ENCODE data around the gene APBA3. TPM values are rescaled to one million over a fixed set of nuclear protein-coding genes. Genes with fewer than 3 reads are reported as not detected.

APBA3 gene, protein sequence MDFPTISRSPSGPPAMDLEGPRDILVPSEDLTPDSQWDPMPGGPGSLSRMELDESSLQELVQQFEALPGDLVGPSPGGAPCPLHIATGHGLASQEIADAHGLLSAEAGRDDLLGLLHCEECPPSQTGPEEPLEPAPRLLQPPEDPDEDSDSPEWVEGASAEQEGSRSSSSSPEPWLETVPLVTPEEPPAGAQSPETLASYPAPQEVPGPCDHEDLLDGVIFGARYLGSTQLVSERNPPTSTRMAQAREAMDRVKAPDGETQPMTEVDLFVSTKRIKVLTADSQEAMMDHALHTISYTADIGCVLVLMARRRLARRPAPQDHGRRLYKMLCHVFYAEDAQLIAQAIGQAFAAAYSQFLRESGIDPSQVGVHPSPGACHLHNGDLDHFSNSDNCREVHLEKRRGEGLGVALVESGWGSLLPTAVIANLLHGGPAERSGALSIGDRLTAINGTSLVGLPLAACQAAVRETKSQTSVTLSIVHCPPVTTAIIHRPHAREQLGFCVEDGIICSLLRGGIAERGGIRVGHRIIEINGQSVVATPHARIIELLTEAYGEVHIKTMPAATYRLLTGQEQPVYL
- polyA plus RNA-seq (ENCODE audit: low read depth in 6 of 6): 10 to 100 TPM; 28.8 to 51.6 (median 35.3) TPM

DNA sequence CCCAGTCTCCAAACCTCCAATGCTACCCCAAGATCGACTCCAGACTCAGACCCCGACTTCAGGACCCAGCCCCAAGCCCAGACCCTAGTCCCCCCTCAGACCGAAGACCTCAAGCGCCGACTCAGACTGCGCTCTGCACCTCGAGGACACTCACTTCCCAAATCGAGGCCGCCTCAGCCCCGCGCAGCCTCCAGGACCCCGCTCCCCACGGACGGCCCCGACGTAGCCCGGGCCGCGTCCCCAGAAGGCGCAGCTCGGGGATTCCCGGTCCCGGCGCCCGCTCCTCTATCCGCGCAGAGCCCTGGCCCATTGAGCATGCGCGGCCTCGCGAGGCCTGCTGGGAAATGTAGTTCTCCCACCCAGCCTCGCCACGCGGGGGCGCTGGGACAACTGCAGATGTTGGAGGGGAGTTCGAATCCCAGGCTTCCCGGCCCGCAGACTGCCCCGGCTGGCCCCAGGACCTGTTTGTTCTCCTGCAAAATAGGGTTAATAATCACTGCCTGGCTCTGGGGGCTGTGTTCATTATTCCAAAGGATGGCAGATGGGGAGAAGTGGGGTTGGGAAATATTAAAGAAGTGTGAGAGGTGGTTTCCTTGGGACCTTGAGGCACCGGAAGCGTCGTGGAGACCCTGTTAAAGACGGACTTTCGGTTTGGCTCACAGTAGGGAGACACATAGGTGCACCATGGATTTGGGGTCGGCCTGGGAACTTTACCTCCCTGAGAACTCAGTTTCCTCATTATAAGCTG, at the start of gene APBA3:
APBA3 (minus strand) TSS at position 311 of the 748 bp plus-strand sequence. CDS start 1,428 bp downstream, outside the sequence.
- Mint-ChIP-seq H3K27ac (peak within 1 kb of the TSS; percentile 99 to 100 (median 100)), H3K9me3 (peaks cover 0 to 2% (median 0%) of the 10 kb centered on the region in 7 donors), H3K36me3 (peaks cover 0 to 5% of the 10 kb centered on the region in 2 donors), H3K4me1 (peaks cover 21 to 40% (median 26%) of the 10 kb centered on the region in 3 donors), H3K27me3 (no peaks in the 10 kb centered on the region), H3K4me3 (peak within 1 kb of the TSS; percentile 91 to 100 (median 99))
- ATAC-seq (ENCODE audit: low read depth in 2 of 2): peak; percentile 50 to 55
- peak; percentile 92 for DNase-seq

DNA sequence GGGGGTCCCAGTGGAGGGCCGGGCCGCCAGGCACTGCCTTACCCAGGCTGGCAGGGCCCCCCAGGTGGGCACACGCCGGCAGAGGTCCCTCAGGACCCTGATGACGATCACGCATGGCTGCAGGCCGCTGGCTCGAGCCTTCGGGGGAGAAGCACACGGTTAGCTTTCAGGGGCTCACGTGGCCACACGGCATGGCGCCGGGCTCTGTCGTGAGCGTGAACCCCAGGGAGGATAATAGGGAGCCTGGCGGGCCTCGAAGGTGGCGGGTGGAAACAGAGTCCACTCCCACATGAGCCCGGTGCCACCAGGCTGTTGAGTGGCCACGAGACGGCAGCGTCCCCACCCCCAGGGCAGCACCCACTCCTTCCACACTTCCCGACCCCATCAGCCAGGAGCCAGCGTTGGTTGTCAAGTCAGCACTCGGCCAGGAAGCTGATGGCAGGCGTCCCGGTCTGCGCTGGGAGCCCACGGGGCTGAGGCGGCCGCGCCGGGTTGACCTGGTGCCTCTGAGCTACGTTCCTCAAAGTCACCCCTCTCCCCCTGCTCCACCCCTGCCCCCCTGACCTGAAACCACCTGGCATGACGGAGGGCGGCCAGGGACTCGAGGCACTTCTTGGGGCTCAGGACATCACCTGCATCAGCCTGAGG, 49.3 kb upstream of the APBA3 start:
- Mint-ChIP-seq H3K4me3 (peak overlapping the region in 7 of 8 donors; percentile 5 to 80 (median 41)), H3K4me1 (peaks cover 40 to 56% (median 48%) of the 10 kb centered on the region in 3 donors), H3K27me3 (no peaks in the 10 kb centered on the region), H3K36me3 (no peaks in the 10 kb centered on the region), H3K9me3 (peaks cover 0 to 4% (median 1%) of the 10 kb centered on the region in 7 donors), H3K27ac (peak overlapping the region; percentile 61 to 99 (median 85))
- ATAC-seq (ENCODE audit: low read depth in 2 of 2): peak; percentile 42 to 48
- DNase-seq: no peak

DNA sequence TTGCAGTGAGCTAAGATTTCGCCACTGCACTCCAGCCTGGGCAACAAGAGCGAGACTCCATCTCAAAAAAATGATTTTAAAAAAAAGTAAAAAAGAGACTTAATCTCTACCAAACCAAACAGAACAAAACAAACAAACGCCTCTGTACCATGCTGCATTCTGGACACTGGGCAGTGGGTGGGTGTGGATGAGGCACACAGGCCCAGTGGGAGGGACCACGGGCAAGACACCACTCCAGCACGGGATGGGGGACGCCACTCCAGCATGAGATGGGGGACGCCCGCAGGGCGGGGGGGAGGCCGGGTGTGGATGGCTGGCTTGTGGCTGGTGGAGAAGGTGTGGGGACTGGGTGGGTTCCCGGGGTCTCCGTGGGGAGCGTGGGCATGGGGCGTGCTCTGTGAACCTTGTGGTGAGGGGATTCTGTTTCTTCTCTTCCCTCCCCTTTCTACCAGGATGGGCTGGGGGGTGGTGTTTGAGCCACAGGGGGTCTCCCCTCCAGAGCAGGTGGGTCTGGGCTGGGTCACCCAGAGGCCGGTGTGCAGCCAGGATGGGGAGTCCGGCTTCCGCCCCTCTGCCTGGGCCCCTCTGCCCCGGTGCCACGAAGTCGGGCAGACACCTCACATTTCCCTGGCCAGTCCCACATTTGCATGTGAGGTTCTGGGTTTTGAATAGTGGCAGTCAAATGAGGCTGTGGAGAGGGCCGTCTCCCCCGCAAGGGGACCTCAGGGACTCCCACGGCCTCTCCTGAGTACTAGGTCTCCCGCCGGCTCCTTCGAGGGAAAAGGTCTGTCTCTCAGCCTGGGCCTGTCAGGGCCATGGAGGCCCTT, 48.6 kb upstream of the APBA3 start:
- peak overlapping the region; percentile 68 to 99 (median 85) for H3K27ac Mint-ChIP-seq
- H3K4me1 Mint-ChIP-seq: peaks cover 40 to 56% (median 51%) of the 10 kb centered on the region in 3 donors
- DNase-seq (peak; percentile 82), ATAC-seq (ENCODE audit: low read depth in 2 of 2) (peak; percentile 60 to 66)
- H3K4me3 Mint-ChIP-seq: peak overlapping the region in 4 of 8 donors; percentile 29 to 52 (median 38)
- H3K27me3 Mint-ChIP-seq: no peaks in the 10 kb centered on the region
- H3K9me3 Mint-ChIP-seq: peaks cover 0 to 4% (median 1%) of the 10 kb centered on the region in 7 donors
- no peaks in the 10 kb centered on the region for H3K36me3 Mint-ChIP-seq

DNA sequence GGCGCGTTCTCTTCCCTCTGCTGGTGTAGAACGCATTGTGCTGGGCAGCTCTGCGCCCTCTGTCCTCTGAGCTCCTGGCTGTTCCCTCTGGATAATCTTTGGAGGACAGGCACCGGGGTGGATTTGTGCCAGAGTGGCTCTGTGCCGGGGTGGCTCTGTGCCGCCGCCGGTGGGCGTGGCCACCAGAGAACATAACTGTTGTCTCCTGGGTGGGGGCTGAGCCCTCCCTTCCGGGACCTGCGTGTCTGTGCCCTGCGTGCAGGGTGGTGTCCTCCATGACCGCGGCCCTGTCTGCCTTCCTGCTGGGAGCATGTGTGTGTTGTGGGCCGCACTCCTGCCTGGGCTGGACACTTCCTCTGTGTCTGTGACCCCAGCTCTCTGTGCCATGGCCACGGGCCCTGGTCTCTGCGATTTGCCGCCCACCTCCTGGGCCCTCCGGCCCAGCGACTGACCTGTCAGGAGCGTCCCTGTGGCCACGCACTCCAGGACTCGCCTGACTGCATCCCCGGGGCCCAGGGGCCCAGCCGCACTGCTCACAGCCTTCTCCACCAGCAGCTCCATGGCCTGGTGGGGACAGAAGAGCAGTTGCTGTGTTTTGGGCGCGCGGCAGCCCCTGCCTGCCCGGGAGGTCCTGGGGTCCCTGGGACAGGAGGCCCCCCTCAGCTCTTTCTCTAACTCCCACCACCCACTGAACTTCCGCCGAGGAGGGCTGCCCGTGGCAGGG, 47.1 kb upstream of the APBA3 start:
- no peak overlapping the region for H3K4me3 Mint-ChIP-seq

DNA sequence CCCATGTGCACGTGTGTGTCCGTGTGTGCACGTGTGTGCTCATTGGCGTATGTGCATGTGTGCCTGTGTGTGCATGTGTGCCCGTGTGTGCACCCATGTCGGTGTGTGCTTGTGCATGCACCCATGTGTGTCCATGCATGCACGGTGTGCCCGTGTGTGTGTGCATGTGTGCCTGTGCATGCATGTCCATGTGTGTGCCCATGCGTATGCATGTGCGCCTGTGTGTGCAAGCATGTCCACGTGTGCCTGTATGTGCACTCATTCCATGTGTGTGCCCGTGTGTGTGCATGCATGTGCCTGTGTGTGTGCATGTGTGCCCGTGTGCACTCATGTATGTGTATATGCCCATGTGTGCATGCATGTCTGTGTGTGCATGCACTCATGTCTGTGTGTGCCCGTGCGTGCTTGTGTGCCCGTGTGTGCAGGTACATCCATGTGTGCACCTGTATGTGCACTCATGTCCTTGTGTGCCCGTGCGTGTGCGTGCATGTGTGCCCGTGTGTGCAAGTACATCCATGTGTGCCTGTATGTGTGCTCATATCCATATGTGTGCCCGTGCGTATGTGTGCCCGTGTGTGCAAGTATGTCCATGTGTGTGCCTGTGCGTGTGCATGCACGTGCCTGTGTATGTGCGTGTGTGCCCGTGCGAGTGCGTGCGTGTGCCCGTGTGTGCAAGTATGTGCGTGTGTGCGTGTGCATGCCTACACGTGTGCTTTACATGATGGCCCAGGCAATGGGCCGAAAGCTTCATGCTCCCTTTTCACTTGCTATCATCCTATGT, 46.3 kb upstream of the APBA3 start:
- no peak for DNase-seq
- peaks cover 0 to 11% (median 9%) of the 10 kb centered on the region in 3 donors for H3K27me3 Mint-ChIP-seq
- peaks cover 25 to 34% (median 34%) of the 10 kb centered on the region in 3 donors for H3K4me1 Mint-ChIP-seq
- ATAC-seq (ENCODE audit: low read depth in 2 of 2): no peak
- peaks cover 0 to 4% (median 1%) of the 10 kb centered on the region in 7 donors for H3K9me3 Mint-ChIP-seq
- no peaks in the 10 kb centered on the region for H3K36me3 Mint-ChIP-seq
- H3K4me3 Mint-ChIP-seq: no peak overlapping the region
- H3K27ac Mint-ChIP-seq: peak overlapping the region in 1 of 6 donors; percentile 66

More for the DNA sequence above, 47.1 kb upstream of the APBA3 start:
- H3K27ac Mint-ChIP-seq: peak overlapping the region in 4 of 6 donors; percentile 29 to 97 (median 56)
- ATAC-seq (ENCODE audit: low read depth in 2 of 2) (no peak), DNase-seq (no peak)
- H3K9me3 Mint-ChIP-seq: peaks cover 0 to 4% (median 1%) of the 10 kb centered on the region in 7 donors
- H3K27me3 Mint-ChIP-seq: peaks cover 0 to 4% (median 1%) of the 10 kb centered on the region in 3 donors
- no peaks in the 10 kb centered on the region for H3K36me3 Mint-ChIP-seq
- peaks cover 32 to 42% (median 41%) of the 10 kb centered on the region in 3 donors for H3K4me1 Mint-ChIP-seq

DNA sequence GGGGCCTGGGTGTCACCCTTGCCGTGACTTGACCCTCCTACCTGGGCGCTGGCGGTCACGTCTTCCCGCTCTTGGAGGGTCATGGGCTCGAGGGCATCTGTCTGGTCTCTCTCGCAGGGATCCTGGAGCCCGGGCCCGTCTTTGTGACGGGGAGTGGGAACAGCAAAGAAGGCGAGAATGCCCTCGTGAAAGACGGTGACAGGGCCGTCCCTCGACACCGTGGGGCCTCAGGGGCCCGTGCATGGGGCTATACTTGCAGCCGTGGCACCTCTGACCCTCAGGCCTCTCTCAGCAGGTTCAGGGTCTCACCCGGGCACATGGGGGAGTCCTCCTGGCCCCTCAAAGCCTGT, 45.6 kb upstream of the APBA3 start:
- peaks cover 0 to 4% (median 0%) of the 10 kb centered on the region in 7 donors for H3K9me3 Mint-ChIP-seq

DNA sequence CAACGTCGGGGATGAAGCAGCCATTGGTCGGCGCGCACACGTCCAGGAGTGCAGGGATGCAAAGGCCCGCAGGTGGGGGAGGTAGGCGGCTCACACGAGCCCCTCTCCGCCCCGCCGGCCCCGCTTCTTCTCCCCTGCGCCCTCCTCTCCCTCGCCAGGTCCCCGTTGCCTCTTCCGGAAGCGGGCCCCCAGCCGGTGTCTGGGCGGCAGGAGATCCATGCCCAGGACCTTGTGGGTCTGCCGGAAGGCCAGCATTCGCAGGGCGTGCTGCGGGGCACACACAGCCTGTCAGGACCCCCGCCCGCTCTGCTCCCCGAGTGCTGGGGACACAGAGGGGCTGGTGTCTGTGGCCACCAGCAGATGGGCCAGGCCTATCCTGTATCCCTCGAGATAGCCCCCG, 44.4 kb upstream of the APBA3 start:
- Mint-ChIP-seq H3K27ac (no peak overlapping the region), H3K27me3 (peaks cover 0 to 25% (median 12%) of the 10 kb centered on the region in 3 donors), H3K9me3 (peaks cover 0 to 4% (median 0%) of the 10 kb centered on the region in 7 donors), H3K4me3 (no peak overlapping the region), H3K4me1 (peaks cover 22 to 34% (median 27%) of the 10 kb centered on the region in 3 donors), H3K36me3 (no peaks in the 10 kb centered on the region)
- ATAC-seq (ENCODE audit: low read depth in 2 of 2) (no peak), DNase-seq (no peak)

More for the DNA sequence above, 45.6 kb upstream of the APBA3 start:
- H3K36me3 Mint-ChIP-seq: no peaks in the 10 kb centered on the region
- ATAC-seq (ENCODE audit: low read depth in 2 of 2): no peak
- no peak for DNase-seq
- H3K27me3 Mint-ChIP-seq: peaks cover 0 to 18% (median 12%) of the 10 kb centered on the region in 3 donors
- H3K27ac Mint-ChIP-seq: no peak overlapping the region
- H3K4me1 Mint-ChIP-seq: peaks cover 19 to 28% (median 28%) of the 10 kb centered on the region in 3 donors
- H3K4me3 Mint-ChIP-seq: no peak overlapping the region

DNA sequence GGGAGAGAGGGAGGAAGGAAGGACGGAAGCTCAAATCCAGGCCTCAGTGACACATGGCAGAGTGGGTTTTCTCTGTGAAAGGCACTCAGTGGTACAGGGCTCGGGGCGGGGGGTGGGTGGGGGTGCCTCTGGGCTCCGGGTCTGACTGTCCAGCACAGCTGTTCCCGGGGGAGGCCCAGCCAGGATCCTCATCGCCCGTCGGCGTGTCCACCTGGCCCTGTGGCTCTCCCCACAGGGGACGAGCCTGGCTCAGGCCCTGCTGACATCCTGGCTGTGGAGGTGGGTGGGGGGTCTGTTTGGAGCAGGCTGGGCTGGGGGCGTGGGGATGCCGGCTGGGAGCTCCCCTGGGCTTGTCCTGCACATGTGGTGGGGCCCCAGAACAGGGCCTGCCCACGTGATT, 42.9 kb upstream of the APBA3 start:
- Mint-ChIP-seq H3K9me3 (peaks cover 0 to 4% (median 0%) of the 10 kb centered on the region in 7 donors), H3K36me3 (no peaks in the 10 kb centered on the region), H3K27ac (no peak overlapping the region), H3K27me3 (peaks cover 0 to 25% (median 12%) of the 10 kb centered on the region in 3 donors), H3K4me1 (peaks cover 15 to 23% (median 18%) of the 10 kb centered on the region in 3 donors), H3K4me3 (no peak overlapping the region)
- DNase-seq: no peak
- no peak for ATAC-seq (ENCODE audit: low read depth in 2 of 2)

DNA sequence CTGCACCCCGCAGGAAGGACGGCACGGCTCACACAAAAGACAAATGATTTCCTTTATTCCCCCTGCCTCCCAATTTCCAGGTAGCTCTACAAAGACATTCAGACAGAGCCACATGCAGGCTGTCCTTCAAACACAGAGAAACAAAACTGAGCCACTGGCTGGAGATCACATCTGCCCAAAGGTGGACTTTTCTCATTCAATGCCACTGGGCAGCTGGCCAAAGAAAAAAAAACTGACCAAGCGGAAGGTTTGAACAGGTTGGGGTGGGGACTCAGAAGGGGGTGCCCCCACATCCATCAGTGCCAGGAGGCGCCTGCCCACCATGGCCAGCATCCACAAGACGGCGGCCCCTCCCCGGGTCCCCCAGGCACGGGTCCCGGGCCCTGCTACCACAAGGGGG, 42.5 kb upstream of the APBA3 start:
- Mint-ChIP-seq H3K36me3 (no peaks in the 10 kb centered on the region), H3K27me3 (peaks cover 0 to 25% (median 12%) of the 10 kb centered on the region in 3 donors), H3K4me1 (peaks cover 10 to 18% (median 18%) of the 10 kb centered on the region in 3 donors), H3K9me3 (peaks cover 0 to 4% (median 0%) of the 10 kb centered on the region in 7 donors), H3K4me3 (no peak overlapping the region), H3K27ac (peak overlapping the region in 2 of 6 donors; percentile 65 to 72)
- no peak for ATAC-seq (ENCODE audit: low read depth in 2 of 2)
- no peak for DNase-seq

DNA sequence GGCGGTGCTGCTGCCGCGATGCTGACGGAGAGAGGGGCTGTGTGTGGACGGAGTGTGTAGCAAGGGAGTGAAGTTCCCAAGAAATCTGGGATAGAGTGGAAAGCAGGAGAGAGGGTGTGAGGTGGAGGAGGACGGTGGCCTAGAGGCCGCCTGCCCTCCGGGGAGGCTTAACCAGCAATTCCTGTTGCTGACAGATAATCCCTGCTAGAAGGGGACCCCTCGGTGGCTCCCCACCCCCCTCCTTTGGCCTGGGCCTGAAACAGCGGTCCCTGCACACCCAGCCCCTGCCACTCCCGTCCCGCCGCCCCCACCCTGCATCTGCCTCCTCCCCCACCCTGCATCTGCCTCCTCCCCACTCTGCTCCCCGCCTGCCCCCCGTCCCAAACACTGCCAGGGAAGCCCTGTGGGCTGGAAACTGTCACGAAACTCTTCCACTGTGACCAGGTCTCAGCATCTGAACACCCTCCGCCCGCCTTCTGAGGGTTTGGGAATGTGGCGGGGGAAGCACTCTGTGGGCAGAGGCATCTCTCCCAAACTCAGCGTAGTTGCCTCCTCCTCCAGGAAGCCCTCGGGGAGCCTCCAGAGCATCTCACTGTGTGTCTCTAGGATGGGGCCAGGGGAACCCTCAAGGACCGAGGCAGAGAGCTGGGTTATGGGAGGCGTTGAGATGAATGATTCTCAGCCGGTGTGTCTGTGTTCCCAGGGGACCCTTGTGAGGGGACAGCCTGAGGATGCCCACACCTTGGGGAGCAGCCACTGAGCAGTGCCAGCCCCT, 41.8 kb upstream of the APBA3 start:
- DNase-seq (no peak), ATAC-seq (ENCODE audit: low read depth in 2 of 2) (no peak)
- no peaks in the 10 kb centered on the region for H3K36me3 Mint-ChIP-seq
- H3K27ac Mint-ChIP-seq: no peak overlapping the region
- peaks cover 9 to 15% (median 12%) of the 10 kb centered on the region in 3 donors for H3K4me1 Mint-ChIP-seq
- H3K9me3 Mint-ChIP-seq: peaks cover 0 to 4% (median 0%) of the 10 kb centered on the region in 7 donors
- H3K27me3 Mint-ChIP-seq: peaks cover 0 to 25% (median 12%) of the 10 kb centered on the region in 3 donors
- H3K4me3 Mint-ChIP-seq: peak overlapping the region in 1 of 8 donors; percentile 30

Data from naive B cell (primary cell).